ENCODE data around the gene CDRT15.
"Not testable (repeated sequence)": the region's sequence is repeated elsewhere in the genome, so short reads cannot be mapped to it uniquely, and the experiment has no call there.

The CDRT15 gene

DNA sequence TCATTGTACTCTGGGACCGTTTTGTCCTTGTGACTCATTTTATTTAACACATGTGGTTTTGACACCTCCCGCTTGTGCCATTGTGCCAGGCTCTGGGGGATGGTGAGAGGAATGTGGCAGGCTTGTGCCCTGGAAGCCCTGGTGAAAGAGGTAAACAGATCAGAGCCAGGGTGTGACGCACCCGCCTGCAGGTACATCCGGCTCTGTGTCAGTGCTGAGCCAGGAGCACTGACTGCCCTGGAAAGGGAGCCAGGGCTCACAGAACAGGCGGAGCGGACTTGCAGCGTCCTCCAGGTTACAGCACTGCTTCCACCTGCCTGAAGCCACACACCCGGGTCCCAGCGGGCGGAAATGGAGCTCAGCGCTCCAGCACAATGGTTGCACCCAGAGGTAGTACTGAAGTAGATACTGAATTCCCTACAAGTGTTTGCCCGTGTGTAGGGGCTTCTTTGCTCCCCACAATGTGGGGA, 30.6 kb downstream of the CDRT15 start:
- peak in 1 of 4 experiments; percentile 34 for DNase-seq

DNA sequence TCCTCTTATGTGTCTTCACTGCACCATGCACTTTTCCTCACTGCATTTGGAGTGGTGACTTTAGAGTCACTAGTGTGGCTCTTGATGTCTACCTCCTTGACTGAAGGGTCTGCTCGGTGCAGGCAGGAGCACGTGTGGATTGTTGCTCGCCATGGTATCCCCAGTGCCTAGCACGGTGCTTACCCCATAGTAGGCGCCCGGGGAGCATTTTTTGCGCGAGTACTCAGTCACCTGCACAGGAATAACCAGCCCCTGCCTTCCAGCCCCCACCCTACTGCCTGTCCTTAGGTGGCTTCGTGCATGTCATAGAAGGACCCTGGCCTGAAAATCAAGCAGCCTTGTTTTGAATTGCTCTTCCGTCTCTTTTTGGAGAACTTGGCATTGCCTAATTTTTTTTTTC, 31.3 kb downstream of the CDRT15 start:
- DNase-seq, result no peak

DNA sequence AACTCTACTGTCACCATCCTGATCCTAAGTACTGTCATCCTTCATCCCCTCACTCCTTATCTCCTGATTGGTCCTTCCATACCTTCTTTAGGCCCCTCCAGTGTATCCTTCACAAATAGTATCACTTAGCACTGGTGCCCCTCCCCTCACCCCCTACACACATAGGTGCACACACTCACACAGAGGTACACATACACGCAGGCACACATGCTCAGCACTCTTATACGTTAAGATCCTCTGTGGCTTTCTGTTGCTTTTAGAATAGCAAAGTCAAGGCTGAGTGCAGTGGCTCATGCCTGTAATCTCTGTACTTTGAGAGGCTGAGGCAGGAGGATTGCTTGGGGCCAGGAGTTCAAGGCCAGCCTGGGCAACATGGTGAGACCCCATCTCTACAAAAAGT, 32.1 kb downstream of the CDRT15 start:
- DNase-seq, result no peak

DNA sequence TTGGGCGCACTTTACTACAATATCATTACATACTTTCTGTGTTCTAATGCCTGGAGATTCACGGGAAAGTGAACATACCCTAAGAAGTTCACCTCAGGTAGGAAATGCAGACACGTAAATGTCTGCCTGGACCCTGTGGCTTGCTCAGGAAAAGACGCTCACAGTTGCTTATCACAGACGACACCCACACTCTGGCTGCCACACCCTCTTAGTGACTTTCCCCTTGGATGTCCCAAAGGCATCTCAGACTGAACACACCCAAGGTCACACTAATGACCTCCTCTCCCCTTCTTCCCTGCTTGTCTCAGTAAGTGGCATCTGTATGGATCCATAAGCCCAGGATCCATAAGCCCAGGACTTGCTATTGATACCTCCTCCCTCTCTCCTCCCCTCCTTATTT, 32.6 kb downstream of the CDRT15 start:
- DNase-seq, result no peak

DNA sequence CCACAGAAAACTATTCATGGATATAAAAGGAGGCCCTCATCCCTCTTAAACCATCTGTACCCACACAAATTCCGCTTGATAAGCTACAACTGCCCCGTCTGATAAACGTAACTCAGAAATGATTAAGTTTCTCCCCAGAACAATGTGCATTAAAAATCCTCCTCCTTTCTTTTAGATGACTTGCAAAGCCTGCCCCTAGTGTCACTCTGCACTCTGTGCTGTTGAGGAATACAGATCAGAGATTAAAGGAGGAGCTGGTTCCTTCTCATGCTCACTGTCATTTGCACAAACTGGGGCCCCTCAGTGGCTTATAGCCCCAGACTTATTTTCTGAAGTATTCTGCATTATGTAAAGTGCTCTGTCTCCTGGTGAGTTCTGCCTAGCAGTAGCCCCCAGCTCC, 33.3 kb downstream of the CDRT15 start:
- no peak for DNase-seq

DNA sequence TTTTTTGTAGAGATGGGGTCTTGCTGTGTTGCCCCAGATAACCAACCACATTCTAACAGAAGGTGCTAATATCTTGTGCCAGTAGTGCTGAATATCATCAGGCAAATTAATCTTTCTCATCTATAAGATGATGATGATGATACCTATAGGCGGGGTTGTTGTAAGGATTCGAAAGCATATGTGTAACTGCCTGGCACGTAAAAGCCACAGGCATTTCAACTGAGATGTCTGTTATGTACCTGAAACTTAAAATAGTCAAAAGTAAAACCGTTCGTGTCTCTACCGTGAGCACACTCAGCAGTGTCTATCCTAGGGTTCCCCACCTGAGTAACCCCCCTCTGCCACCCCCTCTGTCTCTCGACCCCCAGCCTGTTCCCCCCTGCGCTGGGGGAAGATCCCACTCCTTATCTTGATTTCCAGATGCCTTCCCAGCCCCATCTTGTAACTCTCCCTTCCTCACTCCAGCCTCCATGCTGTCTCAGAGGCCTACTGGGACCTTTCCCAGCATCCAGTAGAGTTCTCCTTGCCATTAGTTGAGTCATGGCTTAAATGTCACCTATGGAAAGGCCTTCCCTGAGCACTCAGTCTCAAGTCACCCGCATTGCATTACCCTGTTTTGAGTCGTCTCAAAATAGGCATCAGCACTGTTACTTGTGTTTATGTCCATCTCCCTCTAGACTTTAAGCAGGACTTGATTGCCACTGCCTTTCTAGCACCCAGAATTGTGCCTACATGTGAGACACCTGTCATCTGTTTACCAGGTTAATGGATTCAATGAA, 34.1 kb downstream of the CDRT15 start:
- DNase-seq, result no peak

DNA sequence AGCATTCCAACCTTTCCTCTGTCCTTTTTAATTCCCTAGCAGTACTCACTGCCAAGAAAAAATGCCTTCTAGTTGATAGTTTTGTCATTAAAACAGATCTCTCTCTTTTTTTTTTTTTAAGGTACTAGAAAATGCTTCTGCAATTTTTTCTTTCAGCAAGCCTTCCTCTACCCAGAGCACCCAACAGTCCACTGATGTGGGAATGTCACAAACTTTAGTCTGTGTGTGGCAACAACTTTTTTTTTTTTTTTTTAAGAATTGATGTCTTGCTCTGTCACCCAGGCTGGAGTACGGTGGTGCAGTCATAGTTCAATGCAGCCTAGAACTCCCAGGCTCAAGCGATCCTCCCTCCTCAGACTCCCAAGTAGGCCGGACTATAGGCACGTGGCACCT, 34.7 kb downstream of the CDRT15 start:
- no peak for DNase-seq

DNA sequence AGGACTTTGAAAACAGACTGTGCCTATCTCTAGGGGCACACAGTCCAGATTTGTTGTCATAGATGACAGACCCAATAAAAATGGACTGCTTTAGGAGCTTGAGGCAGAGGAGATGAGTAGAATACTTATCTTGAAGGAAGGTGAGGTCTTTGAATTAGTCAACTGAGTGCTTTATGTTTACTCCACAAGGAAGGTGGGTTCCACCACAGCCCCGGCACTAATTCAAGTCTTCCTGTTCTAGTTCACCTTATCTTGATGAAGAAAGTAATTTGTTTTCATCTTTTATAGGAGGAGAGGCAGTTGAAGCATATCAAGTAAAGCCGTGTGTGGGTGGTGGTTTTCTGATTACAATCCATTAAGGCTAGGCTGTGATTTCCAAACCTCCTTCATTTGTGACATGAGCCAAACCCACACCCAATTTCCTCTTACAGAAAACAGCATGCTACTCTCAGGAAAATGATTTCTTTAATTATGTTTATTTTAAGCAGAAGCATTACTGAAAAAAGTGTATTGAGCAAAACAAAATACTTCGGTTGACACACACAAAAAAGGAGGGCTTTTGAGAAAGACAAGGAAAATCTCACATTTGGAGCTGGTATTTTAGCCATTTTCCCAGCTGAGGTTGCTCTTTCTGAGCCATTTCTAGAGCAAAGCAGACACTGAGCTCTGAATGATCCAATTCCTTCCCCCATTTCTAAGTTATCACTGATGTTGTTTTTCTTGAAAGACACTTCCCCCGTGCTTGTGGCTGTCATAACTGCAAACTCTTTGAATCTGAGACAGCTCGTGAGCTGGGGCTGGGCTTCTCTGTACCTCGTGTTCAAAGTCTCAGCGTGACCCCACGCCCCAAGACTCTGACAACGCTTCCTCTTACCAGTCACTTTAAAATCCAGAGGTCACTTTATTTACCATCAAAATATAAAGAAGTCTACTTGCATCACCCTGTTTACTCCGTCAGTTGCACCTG, 35.4 kb downstream of the CDRT15 start:
- DNase-seq, result peak in 2 of 4 experiments; percentile 54

DNA sequence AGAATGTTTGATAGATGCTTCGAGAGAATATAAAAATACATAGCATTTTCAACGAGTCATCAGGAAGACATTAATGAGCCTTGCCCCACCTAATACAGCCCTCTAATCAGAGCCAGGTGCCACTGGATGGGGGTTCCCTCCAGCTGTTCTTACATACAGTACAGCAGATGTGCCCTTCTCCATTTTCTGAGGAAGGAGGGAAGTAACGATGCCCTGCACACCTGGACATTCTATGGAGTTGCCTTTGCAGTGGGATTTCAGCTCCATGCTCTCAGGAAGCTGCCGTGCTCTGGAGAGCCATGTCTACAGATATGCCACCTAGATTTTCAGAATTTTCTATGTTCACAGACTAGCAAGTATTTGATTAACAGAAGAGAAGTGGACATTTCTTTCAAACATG, 36.3 kb downstream of the CDRT15 start:
- DNase-seq, result no peak

DNA sequence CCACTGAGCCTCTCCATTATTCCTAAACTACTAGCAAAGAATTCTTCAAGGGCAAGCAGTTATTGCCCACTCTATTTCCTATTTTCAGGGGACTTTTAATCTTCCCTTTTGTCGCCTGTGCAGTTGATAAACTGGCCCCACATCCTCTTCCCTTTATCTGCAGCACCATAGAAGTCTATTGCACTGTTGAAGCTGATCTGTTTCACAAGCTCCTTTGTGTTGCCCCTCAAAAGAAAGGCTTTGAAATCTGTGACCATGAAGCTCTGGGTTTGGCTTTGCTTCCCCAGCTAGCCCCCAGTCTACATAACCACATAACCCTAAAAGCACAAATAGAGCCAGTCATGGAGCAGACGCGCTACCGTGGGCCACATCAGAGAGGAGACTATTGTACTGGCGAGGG, 37.1 kb downstream of the CDRT15 start:
- no peak for DNase-seq

DNA sequence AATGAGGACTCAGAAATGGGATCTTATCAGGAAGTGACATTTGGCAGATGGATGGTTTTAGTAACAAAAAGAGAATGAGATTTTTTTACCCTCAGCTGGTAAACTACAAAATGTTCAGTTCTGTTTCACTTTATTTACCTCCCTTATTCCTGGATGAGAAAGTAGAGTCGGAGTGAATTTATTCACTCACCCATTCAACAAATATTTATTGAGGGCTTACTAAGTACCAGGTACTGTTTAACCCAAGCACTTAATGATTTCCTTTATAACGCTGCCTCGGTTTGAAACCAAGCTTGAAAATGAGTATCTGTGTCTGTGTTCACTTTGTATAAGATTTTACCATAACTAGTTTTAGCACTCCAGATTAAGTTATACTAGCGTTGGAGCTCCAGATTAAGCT, 38.1 kb downstream of the CDRT15 start:
- DNase-seq, result no peak

DNA sequence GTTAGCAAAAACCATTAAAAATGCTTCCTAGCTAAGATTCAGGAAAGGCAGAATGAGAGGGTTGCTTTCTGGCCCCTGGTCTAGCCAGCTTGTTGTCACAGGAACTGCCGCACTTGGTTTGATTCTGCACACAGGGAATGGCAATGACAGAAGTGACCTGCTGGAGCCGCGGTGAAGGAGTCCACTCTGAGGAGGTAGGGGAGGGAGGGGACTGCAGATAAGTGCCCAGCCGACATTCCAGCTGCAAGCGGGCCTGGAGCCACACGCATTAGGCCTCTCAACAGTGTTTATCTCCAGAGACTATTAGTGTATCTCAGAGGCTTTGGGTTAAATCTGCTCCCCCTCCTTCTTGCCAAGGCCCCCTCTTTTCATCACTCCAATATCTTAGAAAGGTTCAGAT, 38.6 kb downstream of the CDRT15 start:
- DNase-seq, result no peak

DNA sequence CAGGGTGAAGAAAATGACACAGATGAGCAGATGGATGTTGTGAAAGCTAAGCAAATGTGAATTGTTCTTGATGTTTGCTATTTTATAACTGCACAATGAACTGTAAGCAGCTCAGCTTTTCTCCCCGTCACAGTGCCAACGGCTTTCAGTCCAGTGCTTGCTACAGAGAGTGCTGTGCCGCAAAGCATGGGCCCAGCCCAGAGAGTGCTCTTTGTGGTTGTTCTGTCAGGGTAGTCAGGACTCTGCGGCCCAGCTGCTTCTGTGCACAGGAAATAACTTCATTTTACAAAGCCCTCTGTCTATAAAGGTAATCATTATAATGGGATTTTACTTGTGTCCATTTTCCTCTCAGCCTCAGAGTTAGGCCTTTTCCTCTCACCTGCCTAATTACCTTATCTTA, 39.1 kb downstream of the CDRT15 start:
- peak in 2 of 4 experiments; percentile 17 to 22 for DNase-seq

DNA sequence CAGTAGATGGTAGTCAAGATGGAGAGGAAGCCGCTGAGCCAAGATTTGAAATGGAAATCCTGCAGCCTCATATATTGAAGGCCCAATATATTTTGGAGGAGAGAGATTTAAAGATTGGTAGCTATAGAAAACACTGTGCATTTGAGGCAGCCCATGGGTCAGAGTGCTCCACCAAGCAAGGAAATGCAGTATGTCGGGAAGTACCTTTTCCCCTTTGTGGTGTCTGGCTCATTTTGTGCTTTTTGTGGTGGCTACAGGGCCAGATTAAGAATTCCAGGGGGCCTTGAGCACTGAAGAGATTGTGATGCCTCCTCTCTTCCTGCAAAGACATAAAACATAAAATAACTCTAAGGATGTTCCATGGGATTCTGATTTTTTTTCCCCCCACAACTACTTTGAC, 39.6 kb downstream of the CDRT15 start:
- no peak for DNase-seq

DNA sequence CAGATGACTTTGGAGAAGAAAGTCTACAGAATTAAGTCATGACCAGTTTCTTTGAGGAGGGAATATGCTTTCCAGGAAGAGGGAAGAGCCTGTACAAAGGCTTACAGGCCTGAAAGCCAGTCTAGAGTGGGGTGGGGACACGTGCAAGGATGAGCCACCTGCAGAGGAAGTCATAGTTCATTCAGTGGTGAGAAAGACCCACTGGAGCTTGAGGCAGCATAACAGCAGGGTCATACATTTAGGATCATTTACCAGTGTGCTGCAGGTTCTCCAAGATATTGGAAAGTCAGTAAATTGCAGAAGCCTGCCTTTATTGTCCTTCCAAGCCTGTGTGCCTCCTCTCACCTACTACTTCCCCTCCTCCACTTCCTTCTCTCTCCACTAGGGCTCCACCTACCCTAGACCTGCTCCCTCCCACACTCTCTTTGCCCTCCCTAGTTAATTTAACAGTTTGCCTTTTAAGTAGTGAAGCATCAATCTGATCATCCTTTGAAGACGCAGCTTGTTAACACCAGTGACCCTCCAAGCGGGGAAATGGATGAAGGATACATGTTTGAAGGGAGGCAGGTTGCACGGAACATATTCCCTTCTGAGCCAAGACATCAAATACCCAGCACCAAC, 40.2 kb downstream of the CDRT15 start:
- no peak for DNase-seq

DNA sequence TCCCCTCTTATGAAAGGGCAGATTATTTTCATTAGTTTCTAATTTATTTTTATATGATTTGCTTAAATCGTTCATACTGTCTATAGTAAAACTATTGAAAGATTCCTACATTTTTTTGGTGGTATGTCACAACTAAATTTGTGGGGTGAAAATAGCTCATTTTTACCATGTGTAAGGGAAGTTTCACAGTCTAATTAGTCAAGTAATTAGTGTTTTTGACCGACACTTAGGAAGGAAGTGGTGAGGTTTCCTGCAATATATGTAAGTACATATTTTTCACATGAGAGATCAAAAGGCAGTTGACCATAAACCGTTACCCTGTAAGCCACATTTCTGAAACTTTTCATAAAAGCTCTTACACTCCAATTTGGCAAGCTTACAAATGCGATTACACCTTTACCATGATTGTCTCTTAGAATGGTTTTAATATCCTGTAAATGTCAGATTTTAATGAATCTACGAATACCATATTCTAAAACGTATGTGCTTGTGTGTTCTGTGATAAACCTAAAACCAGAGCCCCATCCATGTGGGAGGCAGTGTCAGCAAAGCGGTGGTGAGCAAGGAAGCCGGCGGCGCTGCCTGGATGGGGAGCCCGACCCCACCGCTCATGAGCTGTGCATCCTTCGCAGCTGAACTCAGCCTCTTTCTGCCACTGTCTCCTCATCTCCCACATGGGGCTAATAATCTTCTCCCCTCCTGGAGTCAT, 43.9 kb downstream of the CDRT15 start:
- DNase-seq, result not testable (repeated sequence)

DNA sequence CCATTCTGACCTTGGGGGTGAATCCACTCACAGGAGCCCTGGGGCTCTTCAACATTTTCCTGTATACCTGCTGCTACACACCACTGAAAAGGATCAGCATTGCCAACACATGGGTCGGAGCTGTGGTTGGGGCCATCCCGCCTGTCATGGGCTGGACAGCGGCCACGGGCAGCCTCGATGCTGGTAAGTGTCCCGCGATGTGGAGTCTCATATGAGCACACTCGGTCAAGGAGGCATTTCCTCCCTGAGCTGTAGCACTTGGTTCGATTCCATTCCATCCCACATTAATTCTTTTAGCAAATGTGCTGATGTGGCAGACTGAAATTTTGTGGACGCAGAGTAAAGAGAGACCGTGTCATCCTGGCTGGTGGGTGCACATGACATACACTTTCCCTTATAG, 44.6 kb downstream of the CDRT15 start:
- DNase-seq, result not testable (repeated sequence)

DNA sequence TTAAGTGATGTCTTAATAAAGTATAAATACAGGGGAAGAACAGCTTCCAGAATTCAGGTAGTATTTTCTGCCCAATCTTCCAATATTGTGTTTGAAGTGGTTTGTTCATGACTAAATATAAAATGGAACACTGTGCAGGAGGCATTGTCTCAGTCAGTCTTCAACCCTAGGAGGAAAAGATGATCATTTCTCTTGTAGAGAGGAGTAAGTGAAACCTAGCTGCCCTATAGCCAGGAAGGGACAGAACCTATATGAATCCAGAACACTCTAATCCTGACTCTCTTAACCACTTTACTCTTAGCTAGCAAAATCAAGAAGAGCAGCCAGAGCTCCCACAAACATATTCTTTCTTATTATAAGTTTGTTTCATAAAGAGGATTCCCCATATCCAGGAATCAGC, 45.2 kb downstream of the CDRT15 start:
- DNase-seq, result not testable (repeated sequence)

DNA sequence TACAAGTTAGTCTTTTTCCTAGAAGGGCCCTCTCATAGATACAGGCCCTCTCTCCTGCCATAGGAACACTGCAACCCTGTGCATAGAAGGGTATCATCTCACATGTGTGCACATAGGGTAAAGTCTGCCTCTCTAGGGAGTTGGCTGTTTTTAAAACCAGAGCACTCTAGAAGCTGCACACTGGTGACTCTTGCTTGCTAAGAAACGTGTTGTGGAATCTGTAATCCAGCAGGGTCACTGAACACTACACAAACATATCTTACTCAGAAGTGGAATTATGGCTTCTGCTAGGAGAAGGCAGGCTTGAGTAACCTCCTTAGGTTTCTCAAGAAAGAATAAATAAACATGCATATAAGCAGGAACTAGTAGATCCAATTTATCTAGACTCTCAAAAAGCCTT, 45.9 kb downstream of the CDRT15 start:
- DNase-seq, result not testable (repeated sequence)

DNA sequence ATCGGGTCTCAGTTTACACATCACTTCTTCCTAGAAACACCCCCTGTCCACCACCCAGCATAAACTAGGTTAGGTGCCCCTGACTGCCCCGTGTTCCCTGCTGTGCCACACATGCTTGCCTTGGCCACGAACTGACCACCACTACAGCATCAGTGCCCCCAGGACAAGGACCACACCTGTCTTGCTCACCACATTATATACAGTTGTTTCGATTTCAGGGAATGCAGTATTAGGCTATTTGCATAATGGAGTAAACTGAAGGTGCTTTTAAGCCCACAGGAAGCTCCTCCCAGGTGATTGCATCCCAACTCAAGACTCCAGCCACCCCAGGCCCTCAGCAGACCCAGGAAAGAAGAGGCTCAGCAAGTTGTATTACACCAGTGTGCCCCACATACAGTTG, 50.2 kb downstream of the CDRT15 start:
- not testable (repeated sequence) for DNase-seq

Data from activated CD4-positive, CD25-positive, alpha-beta regulatory T cell (primary cell).